HEK293T (cell line): ENCODE measurements around the gene HRC.

Experiments used
- ELF4 ChIP-seq: fragments of 450-650 bp; IDR thresholded peaks from 2 replicates; pipeline ENCODE4 v1.6.1; 2017; ENCODE audit warnings: antibody characterized with exemption
- FOXM1 ChIP-seq: fragments of 450-650 bp; IDR thresholded peaks from 2 replicates; pipeline ENCODE4 v1.6.1; 2017; ENCODE audit warnings: mild to moderate bottlenecking, borderline replicate concordance

DNA sequence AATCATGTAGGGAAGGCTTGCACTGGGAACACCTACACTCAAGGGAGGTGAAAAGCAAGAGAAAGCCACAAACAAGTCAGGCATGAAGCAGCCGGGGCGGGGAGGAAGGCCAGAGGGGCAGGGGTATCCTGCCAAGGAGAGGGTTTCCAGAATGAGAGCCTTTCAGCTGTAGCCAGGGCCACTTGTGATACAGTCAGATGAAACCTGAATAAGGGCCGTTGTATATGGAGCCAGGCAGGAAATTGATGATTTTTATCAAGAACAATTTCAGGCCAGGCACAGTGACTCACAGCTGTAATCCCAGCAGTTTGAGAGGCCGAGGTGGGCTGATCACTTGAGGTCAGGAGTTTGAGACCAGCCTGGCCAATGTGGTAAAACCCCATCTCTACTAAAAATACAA lies 6.8 kb upstream of the HRC start:
- TF ChIP-seq FOXM1 (no peak), ELF4 (no peak)
